Choroid plexus epithelial cell (primary cell): ENCODE data around the gene FRMD4A.

ENCODE experiments used
- DNase-seq: peaks from one replicate; pipeline ENCODE4 v3.0.0-alpha.2; 2010; ENCODE audit warnings: low read depth
- H3K4me3 ChIP-seq: 2 replicates; pipeline ENCODE4 v1.5.1; 2011; ENCODE audit warnings: low read depth, mild to moderate bottlenecking, control low read depth, low read length, moderate library complexity
- CTCF ChIP-seq: conservative IDR thresholded peaks from 2 replicates; pipeline ENCODE4 v1.5.1; 2011; ENCODE audit warnings: low read depth, mild to moderate bottlenecking, control low read depth, inconsistent platforms, low read length, moderate library complexity

FRMD4A gene

GRCh38 chr10:13885238-13885990 is 445.3 kb downstream of the FRMD4A start:
- H3K4me3 ChIP-seq = no peak overlapping the region
- DNase-seq = no peak
- no peak for TF ChIP-seq CTCF

GRCh38 chr10:13883636-13884444 is 446.9 kb downstream of the FRMD4A start:
- no peak for DNase-seq
- no peak overlapping the region for H3K4me3 ChIP-seq

GRCh38 chr10:13882119-13882711 is 448.5 kb downstream of the FRMD4A start:
- TF ChIP-seq CTCF = no peak
- H3K4me3 ChIP-seq = peak overlapping the region; percentile 29
- DNase-seq = peak; percentile 88

More at GRCh38 chr10:13883636-13884444, 446.9 kb downstream of the FRMD4A start:
- TF ChIP-seq CTCF = no peak

- TF ChIP-seq CTCF = no peak
- DNase-seq = no peak
- no peak overlapping the region for H3K4me3 ChIP-seq
These were observed 450.0 kb downstream of the FRMD4A start for GRCh38 chr10:13880760-13881159.

GRCh38 chr10:13877154-13877909 is 453.4 kb downstream of the FRMD4A start:
- DNase-seq = no peak
- H3K4me3 ChIP-seq = no peak overlapping the region
- TF ChIP-seq CTCF = no peak

- no peak overlapping the region for H3K4me3 ChIP-seq
- DNase-seq = no peak
- no peak for TF ChIP-seq CTCF
These were observed 457.5 kb downstream of the FRMD4A start for GRCh38 chr10:13873196-13873595.
